ENCODE results near the gene EBF3.

EBF3 gene

GRCh38 chr10:129927351-129928120 lies 36.5 kb downstream of the EBF3 start:
- no peak for DNase-seq (ENCODE audit: extremely low read depth, low read depth)
- TF ChIP-seq CTCF (IDR thresholded peaks at IDR 0.05; ENCODE audit: low read depth, low read length, missing control alignments) = no peak
- H3K4me3 ChIP-seq (replicated peaks; ENCODE audit: low read depth, low read length) = no peak overlapping the region

DNA sequence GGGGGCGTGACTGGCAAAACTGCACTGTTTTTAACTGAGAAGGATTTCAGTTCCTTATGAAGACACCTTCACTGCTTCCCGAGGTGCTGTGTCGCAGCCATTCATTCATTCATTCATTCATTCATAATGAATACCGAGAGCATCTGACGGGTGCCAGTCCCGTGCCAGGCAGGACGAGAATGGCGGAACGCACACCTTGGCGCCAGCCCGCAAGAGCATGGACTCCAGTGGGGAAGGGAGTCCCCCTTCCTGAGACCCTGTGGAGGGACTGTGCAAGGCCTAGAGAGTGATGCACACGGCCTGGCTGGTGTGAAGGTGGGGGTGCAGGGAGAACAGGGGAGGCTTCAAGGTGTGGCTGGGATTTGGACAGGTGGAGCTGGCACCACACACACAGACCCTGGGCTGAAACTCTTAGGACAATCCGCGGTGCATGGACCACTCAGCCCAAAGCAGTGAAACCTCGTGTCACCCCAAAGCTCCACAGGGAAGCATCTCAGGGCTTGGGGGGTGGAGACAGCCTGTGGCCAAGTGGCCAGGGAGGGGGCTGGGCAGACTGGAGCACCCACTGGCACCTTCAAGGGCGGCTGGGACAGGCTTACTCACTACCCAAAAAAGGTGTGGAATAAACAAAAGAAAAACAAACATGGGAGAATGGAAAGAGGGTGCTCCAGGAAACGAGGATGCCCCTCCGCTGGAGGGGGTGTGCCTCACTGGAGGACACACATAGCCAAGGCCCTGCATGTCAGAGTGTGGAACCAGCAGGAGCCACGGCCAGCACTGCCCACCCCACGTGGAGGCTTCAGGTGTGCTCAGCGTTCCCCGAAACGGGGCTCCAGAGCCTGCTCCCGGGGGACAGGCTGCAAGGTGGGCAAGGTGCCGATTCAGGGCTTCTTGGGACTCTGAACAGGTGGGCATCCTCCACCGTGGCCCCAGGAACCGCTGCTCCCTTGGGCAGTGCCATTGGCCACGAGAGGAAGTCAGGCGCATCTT lies 37.7 kb downstream of the EBF3 start:
- no peak for DNase-seq (ENCODE audit: extremely low read depth, low read depth)
- H3K4me3 ChIP-seq (replicated peaks; ENCODE audit: low read depth, low read length) = no peak overlapping the region
- TF ChIP-seq CTCF (IDR thresholded peaks at IDR 0.05; ENCODE audit: low read depth, low read length, missing control alignments) = no peak

DNA sequence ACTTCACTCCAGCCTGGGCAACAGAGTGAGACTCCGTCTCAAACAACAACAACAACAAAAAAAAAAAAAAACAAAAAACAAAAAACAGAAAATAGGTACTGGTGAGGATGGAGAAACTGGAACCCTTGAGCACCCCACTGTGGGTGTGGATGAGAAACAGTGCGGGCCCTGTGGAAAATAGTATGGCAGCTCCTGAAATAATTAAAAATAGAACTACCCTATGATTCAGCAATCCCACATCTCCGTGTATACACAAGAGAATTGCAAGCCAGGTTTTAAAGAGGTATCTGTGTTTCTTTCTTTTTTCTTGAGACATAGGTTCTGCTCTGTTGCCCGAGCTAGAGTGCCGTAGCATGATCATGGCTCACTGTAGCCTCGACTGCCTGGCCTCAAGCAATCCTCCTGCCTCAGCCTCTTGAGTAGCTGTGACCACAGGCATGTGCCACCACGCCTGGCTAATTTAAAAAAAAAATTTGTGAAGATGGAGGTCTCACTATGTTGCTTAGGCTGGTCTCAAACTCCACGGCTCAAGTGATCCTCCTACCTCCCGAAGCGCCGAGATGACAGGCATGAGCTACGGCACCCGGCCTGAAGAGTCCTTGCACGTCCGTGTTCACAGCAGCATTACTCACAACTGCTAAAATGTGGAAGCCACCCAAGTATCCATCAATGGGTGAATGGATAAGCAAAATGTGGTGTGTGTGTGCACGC lies 39.5 kb downstream of the EBF3 start:
- no peak for DNase-seq (ENCODE audit: extremely low read depth, low read depth)
- H3K4me3 ChIP-seq (replicated peaks; ENCODE audit: low read depth, low read length) = no peak overlapping the region
- TF ChIP-seq CTCF (IDR thresholded peaks at IDR 0.05; ENCODE audit: low read depth, low read length, missing control alignments) = no peak

DNA sequence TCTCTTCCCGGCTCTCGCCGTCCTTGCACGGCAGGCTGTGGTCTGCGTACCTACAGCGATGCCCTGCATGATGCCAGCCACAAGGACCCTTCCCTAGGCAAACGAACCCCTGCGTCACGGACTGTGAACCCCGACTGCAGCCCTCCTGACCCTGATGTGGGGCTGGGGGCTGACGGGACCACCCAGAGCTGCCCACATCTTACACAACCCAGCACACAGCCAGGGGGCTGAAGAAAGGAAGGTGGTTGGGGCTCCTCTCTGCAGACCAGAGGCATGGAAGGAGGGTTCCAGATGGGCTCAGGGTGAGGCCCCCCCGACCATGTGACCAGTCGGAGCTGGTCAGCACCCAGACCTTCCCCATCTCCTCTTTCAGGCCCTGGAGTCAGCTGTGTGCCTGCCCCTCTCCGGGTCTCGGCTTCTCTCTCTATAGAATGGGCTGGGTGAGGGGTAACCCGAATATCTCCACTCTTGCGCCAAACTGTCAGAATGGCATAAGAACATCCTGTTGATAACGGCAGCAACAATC lies 41.4 kb downstream of the EBF3 start:
- DNase-seq (ENCODE audit: extremely low read depth, low read depth) = no peak
- TF ChIP-seq CTCF (IDR thresholded peaks at IDR 0.05; ENCODE audit: low read depth, low read length, missing control alignments) = no peak
- no peak overlapping the region for H3K4me3 ChIP-seq (replicated peaks; ENCODE audit: low read depth, low read length)

DNA sequence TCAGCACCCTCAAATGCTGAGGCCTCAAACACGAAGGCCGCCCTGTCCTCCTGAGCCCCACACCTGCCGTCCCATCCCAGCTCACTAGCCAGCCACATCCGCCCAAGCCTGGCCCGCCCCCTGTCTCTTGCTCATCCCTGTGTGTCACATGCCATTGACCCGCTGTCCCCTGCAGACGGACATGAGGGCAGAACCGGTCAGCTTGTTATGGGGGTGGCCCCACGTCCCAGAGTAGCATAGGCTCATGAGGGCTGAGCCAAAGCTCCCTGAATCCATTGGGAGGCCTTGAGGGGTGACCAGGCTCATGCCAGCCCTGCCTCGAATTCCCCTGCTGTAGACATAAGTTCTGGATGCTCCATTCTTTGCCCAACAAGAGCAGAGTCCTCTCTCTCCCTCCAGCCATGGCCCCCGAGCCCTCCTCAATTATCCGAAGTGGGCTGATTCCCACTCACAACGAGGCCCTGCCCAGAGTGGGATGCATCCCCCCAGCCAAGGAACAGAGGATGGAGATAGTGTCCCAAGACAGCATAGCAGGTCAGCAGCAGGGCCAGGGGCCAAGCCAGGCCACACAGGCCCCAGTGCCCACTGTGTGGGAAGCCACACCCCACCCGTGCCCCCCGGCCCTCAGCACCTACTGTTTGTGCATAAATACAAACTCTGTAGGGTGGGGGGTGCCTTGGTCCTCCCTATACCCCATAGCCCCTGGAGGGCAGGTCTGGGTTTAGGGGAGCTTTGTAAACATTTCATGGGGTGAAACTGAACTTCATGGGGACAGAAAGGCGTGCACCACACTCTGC lies 42.1 kb downstream of the EBF3 start:
- H3K4me3 ChIP-seq (replicated peaks; ENCODE audit: low read depth, low read length) = no peak overlapping the region
- no peak for DNase-seq (ENCODE audit: extremely low read depth, low read depth)
- no peak for TF ChIP-seq CTCF (IDR thresholded peaks at IDR 0.05; ENCODE audit: low read depth, low read length, missing control alignments)
